HepG2 (cell line): ENCODE measurements around the gene LDLRAD4. TPM values are rescaled to one million over a fixed set of nuclear protein-coding genes. Genes with fewer than 3 reads are reported as not detected.

ENCODE experiments used
- ATAC-seq: fragments of 200-7000 bp; cut with Tn5 transposase; 3 replicates; pipeline ENCODE4 v1.9.1; 2020; ENCODE audit warnings: mild to moderate bottlenecking, moderate library complexity
- BruUV-seq: library from RNA; stranded (reverse); fragments of 400-500 nt; replicated peaks from 2 replicates; lab custom pipeline; 2021; lab: Mats Ljungman, UMichigan
- CTCF ChIA-PET: fragments of 300-600 bp; formaldehyde crosslinking; extraction: SDS; loops from one replicate; lab custom pipeline; 2021; ENCODE audit warnings: low total read pairs, inconsistent platforms, low intra/inter-chr PET ratio; lab: Yijun Ruan, JAX
- POLR2A ChIA-PET: fragments of 350-600 bp; sonication (Branson Sonifier 250); formaldehyde crosslinking; loops from one replicate; lab custom pipeline; 2020; ENCODE audit warnings: antibody characterized with exemption, inconsistent platforms; lab: Yijun Ruan, JAX
- DNase-seq: peaks from one replicate; pipeline ENCODE4 v3.0.0-alpha.2; 2015; ENCODE audit warnings: low spot score
- FAIRE-seq: peaks from 3 replicates; lab custom pipeline; 2011; peaks lifted over from hg19 to GRCh38; lab: Jason Lieb, UNC
- H2AFZ ChIP-seq: one replicate; pipeline ENCODE4 v1.6.1; 2011; ENCODE audit warnings: low read length, inconsistent platforms
- H3K27ac ChIP-seq: fragments of 300-600 bp; 3 replicates; pipeline ENCODE4 v1.8.0; 2011; ENCODE audit warnings: mixed run types, mild to moderate bottlenecking, mixed read lengths, low read length, inconsistent platforms; ENCODE audit not compliant: insufficient read depth; ENCODE audit errors: extremely low read length
- H3K27me3 ChIP-seq, 2 experiments: fragments of 200-600 bp in 1 of 2; 2 replicates in 1 of 2; 3 replicates in 1 of 2; pipeline versions ENCODE4 v1.6.0 to v1.8.0; 2011; ENCODE audit warnings: low read length in 2 of 2, mild to moderate bottlenecking in 2 of 2, moderate library complexity in 2 of 2, inconsistent platforms in 1 of 2; ENCODE audit not compliant: insufficient read depth in 2 of 2, control insufficient read depth in 1 of 2
- H3K36me3 ChIP-seq, 2 experiments: fragments of 200-600 bp in 1 of 2; replicated peaks in 1 of 2; 2 replicates in 1 of 2; 3 replicates in 1 of 2; pipeline versions ENCODE4 v1.5.1 to v1.8.0; 2011; ENCODE audit warnings: low read length in 2 of 2, inconsistent platforms in 1 of 2; ENCODE audit not compliant: insufficient read depth in 2 of 2, control insufficient read depth in 1 of 2
- H3K4me1 ChIP-seq: 2 replicates; pipeline ENCODE4 v1.5.1; 2012; ENCODE audit warnings: low read length, inconsistent platforms; ENCODE audit not compliant: insufficient read depth
- H3K4me2 ChIP-seq: 2 replicates; pipeline ENCODE4 v1.6.0; 2011; ENCODE audit warnings: low read depth, low read length, inconsistent platforms
- H3K4me3 ChIP-seq, 3 experiments: fragments of 200-600 bp in 1 of 3; sonication (generic), shearing (Covaris generic) in 1 of 3; replicated peaks in 1 of 3; 2 replicates each; pipeline ENCODE4 v1.5.1; 2011 to 2016; ENCODE audit warnings: low read length in 3 of 3, inconsistent platforms in 2 of 3, low read depth in 2 of 3, mild to moderate bottlenecking in 2 of 3, control low read depth in 1 of 3, mixed read lengths in 1 of 3; ENCODE audit not compliant: insufficient read depth in 1 of 3
- H3K79me2 ChIP-seq: one replicate; pipeline ENCODE4 v1.6.1; 2011; ENCODE audit warnings: low read length, inconsistent platforms; ENCODE audit not compliant: insufficient read depth
- H3K9ac ChIP-seq: 2 replicates; pipeline ENCODE4 v1.6.0; 2011; ENCODE audit warnings: mild to moderate bottlenecking, low read depth, low read length, inconsistent platforms; ENCODE audit not compliant: insufficient read depth
- H3K9me3 ChIP-seq: 2 replicates; pipeline ENCODE4 v1.5.1; 2012; ENCODE audit warnings: mild to moderate bottlenecking, low read length
- H4K20me1 ChIP-seq: 2 replicates; pipeline ENCODE4 v1.6.0; 2011; ENCODE audit warnings: inconsistent platforms, mild to moderate bottlenecking, low read length, moderate library complexity; ENCODE audit not compliant: insufficient read depth
- DBP ChIP-seq: sonication (generic); formaldehyde crosslinking; IDR thresholded peaks from 2 replicates; pipeline ENCODE4 v1.4.0; 2020; ENCODE audit warnings: missing genetic modification reagents; ENCODE audit errors: not compliant biosample characterization
- FOSL1 ChIP-seq: sonication (generic); formaldehyde crosslinking; IDR thresholded peaks from 2 replicates; pipeline ENCODE4 v1.9.0; 2021; ENCODE audit warnings: missing genetic modification reagents, borderline replicate concordance
- PBX2 ChIP-seq: IDR thresholded peaks from 2 replicates; pipeline ENCODE4 v1.6.1; 2016; ENCODE audit warnings: control low read depth
- PHF5A ChIP-seq: IDR thresholded peaks from one replicate; pipeline ENCODE4 v1.6.1; 2018; ENCODE audit warnings: low read depth, missing genetic modification reagents; ENCODE audit not compliant: unreplicated experiment
- TCF12 ChIP-seq, 2 experiments: fragments of 450-650 bp in 1 of 2; sonication (generic) in 1 of 2; formaldehyde crosslinking in 1 of 2; IDR thresholded peaks; 2 replicates each; pipeline versions ENCODE4 v1.6.1 to v1.8.0; 2017 to 2022; ENCODE audit warnings: antibody characterized with exemption in 1 of 2, mild to moderate bottlenecking in 1 of 2, missing genetic modification reagents in 1 of 2, moderate library complexity in 1 of 2
- YEATS4 ChIP-seq: sonication (generic); formaldehyde crosslinking; IDR thresholded peaks from 2 replicates; pipeline ENCODE4 v1.4.0; 2020; ENCODE audit warnings: missing genetic modification reagents, borderline replicate concordance
- ZNF318 ChIP-seq: sonication (generic); formaldehyde crosslinking; IDR thresholded peaks from 2 replicates; pipeline ENCODE4 v1.4.0; 2020; ENCODE audit warnings: mild to moderate bottlenecking, missing genetic modification reagents
- ZNF883 ChIP-seq: sonication (generic); formaldehyde crosslinking; IDR thresholded peaks from 2 replicates; pipeline ENCODE4 v1.5.1; 2020; ENCODE audit warnings: mild to moderate bottlenecking, missing genetic modification reagents; ENCODE audit errors: not compliant biosample characterization
- WGBS: methylation state at CpG from one replicate; pipeline ENCODE4 v1.1.6; 2017; ENCODE audit warnings: low lambda C conversion rate; 5-methylcytosine and 5-hydroxymethylcytosine counted together
- in situ Hi-C: cut with HindIII; loops from 2 replicates; pipeline ENCODE4 v1.10.0; 2017; ENCODE audit warnings: low pct_unique_long_range_greater_than_20kb; ENCODE audit not compliant: extremely low pct_ligation_motif_present
- intact Hi-C: fragments of 100-400 bp; cut with micrococcal nuclease; formaldehyde crosslinking; loops from one replicate; pipeline ENCODE4 v1.10.0; 2022; ENCODE audit not compliant: unreplicated experiment
- polyA plus RNA-seq, 8 experiments: library from polyadenylated mRNA; depleted of rRNA in 3 of 8; stranded (reverse) in 7 of 8; unstranded in 1 of 8; fragments of >200 nt; fragmentation: Illumina TruSeq in 4 of 8; extraction: Trizol in 4 of 8; gene quantifications; 2 replicates each; pipeline versions ENCODE4 v1.2.1 to v1.2.3, GENCODE V29; 2011 to 2016; ENCODE audit warnings: low read depth in 4 of 8, missing spikeins in 1 of 8, mixed read lengths in 1 of 8; ENCODE audit not compliant: insufficient read depth in 1 of 8
- total RNA-seq, 5 experiments: library from RNA; depleted of rRNA; stranded (reverse); fragments of >200 nt; fragmentation: Illumina TruSeq; extraction: Trizol; gene quantifications; 2 replicates each; pipeline ENCODE4 v1.2.3, GENCODE V29; 2016; ENCODE audit warnings: low read depth in 1 of 5

Gene LDLRAD4
- total and polyA plus RNA-seq, 2 of the 13 experiments (the other 11 are each of a cell fraction or from before 2014, with no cell fraction given) = 13.6 to 20.9 TPM

GRCh38 chr18:13253786-13254688, 35.5 kb downstream of the LDLRAD4 start:
- no peak overlapping the region for H3K4me3 ChIP-seq
- H3K36me3 ChIP-seq = no peaks in the 10 kb centered on the region
- no peak overlapping the region for H2AFZ ChIP-seq
- DNase-seq = no peak
- peaks cover 7% of the 10 kb centered on the region; the same call in 1 of the 2 replicates for H3K4me1 ChIP-seq
- H4K20me1 ChIP-seq = no peaks in the 10 kb centered on the region
- FAIRE-seq = no peak
- POLR2A ChIA-PET = no interaction called here
- no peak for ATAC-seq
- no peak overlapping the region for H3K4me2 ChIP-seq
- in situ Hi-C loops (no loop called here), intact Hi-C loops (no loop called here)
- H3K9ac ChIP-seq = no peak overlapping the region
- CTCF ChIA-PET = no interaction called here
- H3K27ac ChIP-seq = no peak overlapping the region
- no peaks in the 10 kb centered on the region for H3K27me3 ChIP-seq
- no TSS peak for BruUV-seq
- no peaks in the 10 kb centered on the region for H3K79me2 ChIP-seq
- no peaks in the 10 kb centered on the region for H3K9me3 ChIP-seq
- WGBS = 83% methylated on average over 26 of the region's 26 CpGs
- no peak for TF ChIP-seq TCF12 (IDR thresholded peaks at IDR 0.05)
- TF ChIP-seq TCF12 (CRISPR knock-in tag; IDR thresholded peaks at IDR 0.05) = no peak
- TF ChIP-seq ZNF318 (CRISPR knock-in tag) = no peak
- no peak for TF ChIP-seq PHF5A (CRISPR knock-in tag)
- no peak for TF ChIP-seq YEATS4 (CRISPR knock-in tag)
- no peak for TF ChIP-seq FOSL1
- TF ChIP-seq DBP (CRISPR knock-in tag) = no peak
- no peak for TF ChIP-seq PBX2 (CRISPR knock-in tag)
- no peak for TF ChIP-seq ZNF883 (CRISPR knock-in tag)
